HG02678 (cell line): Measurements from ENCODE around the gene HTR3A.

Source experiments
- ATAC-seq: cut with Tn5 transposase; IDR thresholded peaks from one replicate; pipeline ENCODE4 v1.9.1; 2021; ENCODE audit warnings: mild to moderate bottlenecking, moderate library complexity; ENCODE audit not compliant: unreplicated experiment

The HTR3A gene

GRCh38 chr11:113977701-113978100 is 2.8 kb downstream of the HTR3A start:
- no peak for ATAC-seq

- no peak for ATAC-seq
Measured at GRCh38 chr11:113979431-113979830, 4.5 kb downstream of the HTR3A start.

DNA sequence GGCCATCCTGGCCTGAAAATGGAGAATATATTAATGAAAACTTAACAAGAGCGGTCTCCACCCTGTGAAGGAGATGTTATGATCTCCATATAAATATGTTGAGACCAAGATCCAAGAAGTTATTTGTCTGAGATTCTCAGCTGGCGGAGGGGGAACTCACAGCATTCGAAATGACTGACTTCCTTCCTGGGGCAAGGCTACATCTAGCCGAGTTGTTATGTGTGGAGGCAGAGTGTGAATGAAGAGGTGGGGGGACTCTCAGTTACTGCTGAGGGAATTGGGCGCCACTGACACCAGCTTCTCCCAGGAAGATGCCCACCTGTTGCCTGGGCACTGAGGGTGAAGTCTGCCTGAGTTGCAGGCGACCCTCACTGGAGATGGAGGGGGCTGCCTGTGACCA is 5.9 kb downstream of the HTR3A start:
- ATAC-seq = no peak

DNA sequence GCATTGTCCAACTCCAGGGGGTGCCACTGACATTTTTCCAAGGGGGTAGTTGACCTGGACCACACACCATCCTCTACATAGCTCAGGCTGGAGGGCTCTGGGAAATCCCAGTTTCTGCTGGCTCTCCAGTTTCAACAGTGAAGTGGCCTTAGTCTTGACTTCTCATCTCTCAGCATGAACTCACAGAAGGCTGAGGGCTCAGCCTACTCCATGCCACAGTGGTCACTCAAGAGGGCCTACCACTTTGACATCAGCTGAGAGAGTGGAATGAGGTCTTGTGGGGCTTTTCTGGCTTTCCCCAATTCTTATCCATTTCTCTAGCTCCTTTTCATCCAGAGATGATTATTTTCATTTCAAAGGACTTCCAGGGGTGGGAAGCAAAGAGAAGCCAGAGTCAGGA is 7.4 kb downstream of the HTR3A start:
- ATAC-seq = no peak

DNA sequence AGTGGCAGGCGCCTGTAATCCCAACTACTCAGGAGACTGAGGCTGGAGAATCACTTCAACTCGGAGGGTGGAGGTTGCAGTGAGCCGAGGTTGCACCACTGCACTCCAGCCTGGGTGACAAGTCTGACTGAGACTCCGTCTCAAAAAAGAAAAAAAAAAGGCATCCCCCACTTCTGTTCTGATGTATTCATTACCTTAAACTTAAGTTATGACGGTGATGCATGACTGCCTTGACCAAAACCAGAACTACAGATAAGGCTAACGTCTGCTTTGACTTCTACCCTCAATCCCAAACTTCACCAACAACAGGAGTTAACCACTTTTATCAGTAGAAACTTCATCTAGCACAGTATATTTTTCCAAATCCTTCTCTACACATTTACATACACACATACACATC is 9.9 kb downstream of the HTR3A start:
- no peak for ATAC-seq

DNA sequence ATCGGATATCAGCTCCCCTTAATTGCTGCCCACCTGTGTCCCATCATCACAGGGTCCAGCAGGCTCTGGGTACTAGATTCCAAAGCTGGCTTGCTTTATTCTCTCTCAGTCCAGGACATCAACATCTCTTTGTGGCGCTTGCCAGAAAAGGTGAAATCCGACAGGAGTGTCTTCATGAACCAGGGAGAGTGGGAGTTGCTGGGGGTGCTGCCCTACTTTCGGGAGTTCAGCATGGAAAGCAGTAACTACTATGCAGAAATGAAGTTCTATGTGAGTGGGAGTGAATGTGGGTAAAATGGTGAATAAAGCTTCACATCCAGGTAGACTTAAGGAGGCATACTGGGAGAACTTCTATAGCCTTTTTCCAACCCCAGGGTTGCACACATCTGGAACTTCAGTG is 11.0 kb downstream of the HTR3A start:
- no peak for ATAC-seq

GRCh38 chr11:113986351-113987140 is 11.6 kb downstream of the HTR3A start:
- no peak for ATAC-seq

DNA sequence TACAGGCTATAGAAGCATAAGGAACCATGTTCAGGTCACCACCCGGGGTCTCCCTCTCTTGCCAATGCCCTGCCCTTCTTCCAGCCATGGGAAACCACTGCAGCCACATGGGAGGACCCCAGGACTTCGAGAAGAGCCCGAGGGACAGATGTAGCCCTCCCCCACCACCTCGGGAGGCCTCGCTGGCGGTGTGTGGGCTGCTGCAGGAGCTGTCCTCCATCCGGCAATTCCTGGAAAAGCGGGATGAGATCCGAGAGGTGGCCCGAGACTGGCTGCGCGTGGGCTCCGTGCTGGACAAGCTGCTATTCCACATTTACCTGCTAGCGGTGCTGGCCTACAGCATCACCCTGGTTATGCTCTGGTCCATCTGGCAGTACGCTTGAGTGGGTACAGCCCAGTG is 14.5 kb downstream of the HTR3A start:
- ATAC-seq = no peak

DNA sequence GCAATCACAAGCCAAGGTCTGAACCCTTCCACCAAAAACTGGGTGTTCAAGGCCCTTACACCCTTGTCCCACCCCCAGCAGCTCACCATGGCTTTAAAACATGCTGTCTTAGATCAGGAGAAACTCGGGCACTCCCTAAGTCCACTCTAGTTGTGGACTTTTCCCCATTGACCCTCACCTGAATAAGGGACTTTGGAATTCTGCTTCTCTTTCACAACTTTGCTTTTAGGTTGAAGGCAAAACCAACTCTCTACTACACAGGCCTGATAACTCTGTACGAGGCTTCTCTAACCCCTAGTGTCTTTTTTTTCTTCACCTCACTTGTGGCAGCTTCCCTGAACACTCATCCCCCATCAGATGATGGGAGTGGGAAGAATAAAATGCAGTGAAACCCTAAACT is 15.0 kb downstream of the HTR3A start:
- ATAC-seq = no peak

- no peak for ATAC-seq
Measured at GRCh38 chr11:113991170-113991569, 16.3 kb downstream of the HTR3A start.

GRCh38 chr11:113991718-113992458 is 17.0 kb downstream of the HTR3A start:
- no peak for ATAC-seq

GRCh38 chr11:113992459-113993110 is 17.7 kb downstream of the HTR3A start:
- no peak for ATAC-seq

GRCh38 chr11:113994077-113994954 is 19.4 kb downstream of the HTR3A start:
- ATAC-seq = no peak

- ATAC-seq = no peak
Measured at GRCh38 chr11:113997473-113997872, 22.6 kb downstream of the HTR3A start.

- ATAC-seq = no peak
Measured at GRCh38 chr11:113998574-113998973, 23.7 kb downstream of the HTR3A start.

DNA sequence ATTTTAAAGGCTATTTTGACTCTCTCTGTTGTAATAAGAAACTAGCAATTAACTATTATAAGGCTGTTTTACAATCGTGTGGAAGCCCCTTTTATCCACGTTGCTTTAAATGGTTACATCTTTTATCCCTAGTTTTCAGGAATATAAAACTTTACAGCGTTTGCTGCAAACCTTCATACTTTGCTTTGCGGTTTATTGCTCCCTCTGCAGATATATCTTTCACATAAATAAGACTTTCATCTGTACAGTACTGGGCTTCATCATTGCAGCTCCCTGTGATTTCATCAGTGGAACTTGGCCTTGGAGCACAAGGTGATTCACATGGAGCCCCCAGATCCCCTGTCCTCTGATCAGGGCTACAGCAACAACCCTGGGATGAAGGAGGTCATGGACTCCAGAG is 25.6 kb downstream of the HTR3A start:
- ATAC-seq = no peak

DNA sequence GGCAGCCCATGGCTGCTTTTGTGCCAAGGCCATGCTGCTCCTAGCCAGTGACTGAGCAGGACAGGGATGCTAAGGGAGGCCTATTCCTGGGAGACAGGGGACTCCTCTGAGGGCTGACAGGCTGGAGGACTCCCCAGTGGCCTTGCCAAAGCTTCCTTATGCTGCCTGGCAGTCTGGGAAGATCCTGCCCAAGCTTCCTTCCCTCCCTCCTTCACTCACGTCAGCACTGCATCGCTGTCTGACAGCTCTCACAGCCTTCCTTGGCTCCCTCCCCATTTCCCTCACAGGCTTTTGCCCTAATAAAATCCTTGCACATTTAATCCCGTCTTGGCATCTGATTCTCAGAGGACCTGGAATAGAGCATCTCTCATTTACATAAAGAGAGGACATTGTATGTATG is 26.5 kb downstream of the HTR3A start:
- ATAC-seq = no peak

DNA sequence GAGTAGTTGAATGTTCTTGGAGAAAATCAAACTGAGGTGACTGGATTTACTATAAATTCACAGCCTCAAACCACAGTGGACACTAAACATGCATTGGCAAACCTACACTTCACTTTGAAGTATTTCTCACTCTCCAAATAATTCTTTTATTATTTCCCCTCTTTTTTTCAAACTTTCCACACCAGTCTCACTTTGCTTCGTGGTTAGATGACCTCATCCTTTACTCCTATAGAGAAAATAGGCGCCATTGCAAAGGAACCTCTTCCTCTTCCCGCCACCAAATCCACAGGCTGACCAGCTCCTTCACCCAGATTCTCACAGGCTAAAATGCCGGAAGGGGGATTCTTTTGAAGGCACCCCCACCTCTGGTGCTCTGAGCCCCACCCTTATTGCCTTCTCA is 33.4 kb downstream of the HTR3A start:
- no peak for ATAC-seq

DNA sequence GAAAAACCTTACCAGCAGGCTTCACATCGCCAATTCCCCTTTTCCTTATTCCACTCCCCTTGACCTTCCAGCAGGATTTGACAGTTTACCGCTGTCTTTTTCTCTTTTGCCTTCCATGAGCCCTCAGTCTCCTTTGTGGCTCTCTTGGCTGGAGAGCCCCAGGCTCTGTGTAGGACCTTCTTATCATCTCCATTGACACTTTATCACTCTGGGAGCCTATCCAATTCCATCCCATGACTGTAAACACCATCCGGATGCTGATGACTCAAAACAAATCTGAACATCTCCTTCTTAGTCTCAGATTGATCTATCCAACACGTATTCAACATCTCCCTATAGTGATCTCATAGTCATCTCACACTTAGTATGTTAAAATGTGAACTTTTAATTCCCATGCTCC is 36.0 kb downstream of the HTR3A start:
- ATAC-seq = no peak

GRCh38 chr11:114011443-114011842 is 36.5 kb downstream of the HTR3A start:
- no peak for ATAC-seq

DNA sequence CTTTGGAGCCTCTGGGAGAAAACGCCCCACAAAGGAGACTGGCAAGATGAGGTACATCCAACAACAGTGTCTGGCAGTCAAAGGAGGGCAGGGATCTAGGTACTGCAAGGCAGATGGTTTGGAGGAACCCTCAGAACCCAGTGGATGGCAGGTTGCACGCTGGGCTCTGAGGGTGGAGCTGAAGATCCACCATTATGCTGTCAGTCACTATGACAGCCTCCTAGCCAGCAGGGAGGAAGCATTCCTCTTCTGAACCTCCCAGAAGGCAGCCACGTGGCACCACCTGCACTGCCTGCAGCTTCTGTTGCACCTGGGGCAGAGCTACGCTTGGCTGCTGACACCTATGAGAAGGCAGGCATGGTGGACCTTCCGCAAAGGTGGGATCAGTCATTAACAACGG is 40.2 kb downstream of the HTR3A start:
- no peak for ATAC-seq
